Colonic mucosa (tissue), 4 donors: ENCODE results near the gene CRACR2B. TPM values are rescaled to one million over a fixed set of nuclear protein-coding genes. Genes with fewer than 3 reads are reported as not detected.

Experiments
- DNase-seq: peaks from one replicate; pipeline ENCODE4 v3.0.0-alpha.2; 2020
- H3K27ac ChIP-seq: fragments of 200-600 bp; one replicate; pipeline ENCODE4 v1.8.0; 2021
- H3K27me3 ChIP-seq: fragments of 200-600 bp; one replicate; pipeline ENCODE4 v1.8.0; 2021
- H3K36me3 ChIP-seq: fragments of 200-600 bp; one replicate; pipeline ENCODE4 v1.8.0; 2021
- H3K4me1 ChIP-seq: fragments of 200-600 bp; one replicate; pipeline ENCODE4 v1.8.0; 2021; ENCODE audit warnings: mild to moderate bottlenecking
- H3K4me3 ChIP-seq: fragments of 200-600 bp; one replicate; pipeline ENCODE4 v1.8.0; 2021
- H3K9ac ChIP-seq, 2 donors: one replicate each; pipeline ENCODE4 v1.7.0; 2013; ENCODE audit warnings: control low read depth in 2 of 2, low read depth in 2 of 2, low read length in 2 of 2
- H3K9me3 ChIP-seq: fragments of 200-600 bp; one replicate; pipeline ENCODE4 v1.8.0; 2021
- intact Hi-C: fragments of 100-400 bp; cut with DNase I; formaldehyde crosslinking; loops from one replicate; pipeline ENCODE4 v1.14.1; 2022
- total RNA-seq, 2 donors: library from RNA; stranded (reverse); fragmentation: NEBNext Ultra II Directional in 1 of 2; extraction: Animal tissue kit (Norgen Biotek cat#: 25700) in 1 of 2; gene quantifications; one replicate each; pipeline ENCODE4 v1.2.1, GENCODE V29; 2021
- TF ChIP-seq, protein P1 (sequence below): fragments of 200-600 bp; IDR thresholded peaks from one replicate; pipeline ENCODE4 v1.8.0; 2022; ENCODE audit warnings: antibody characterized with exemption, mild to moderate bottlenecking
- donor health status: healthy.
- donor health status: DM: no; HTN: no; CAD: no.
- donor health status: DM: no; HTN: no; CAD: no.

The CRACR2B gene
- total RNA-seq, 2 donors from 2014 or later: 97.3 to 108 TPM

DNA sequence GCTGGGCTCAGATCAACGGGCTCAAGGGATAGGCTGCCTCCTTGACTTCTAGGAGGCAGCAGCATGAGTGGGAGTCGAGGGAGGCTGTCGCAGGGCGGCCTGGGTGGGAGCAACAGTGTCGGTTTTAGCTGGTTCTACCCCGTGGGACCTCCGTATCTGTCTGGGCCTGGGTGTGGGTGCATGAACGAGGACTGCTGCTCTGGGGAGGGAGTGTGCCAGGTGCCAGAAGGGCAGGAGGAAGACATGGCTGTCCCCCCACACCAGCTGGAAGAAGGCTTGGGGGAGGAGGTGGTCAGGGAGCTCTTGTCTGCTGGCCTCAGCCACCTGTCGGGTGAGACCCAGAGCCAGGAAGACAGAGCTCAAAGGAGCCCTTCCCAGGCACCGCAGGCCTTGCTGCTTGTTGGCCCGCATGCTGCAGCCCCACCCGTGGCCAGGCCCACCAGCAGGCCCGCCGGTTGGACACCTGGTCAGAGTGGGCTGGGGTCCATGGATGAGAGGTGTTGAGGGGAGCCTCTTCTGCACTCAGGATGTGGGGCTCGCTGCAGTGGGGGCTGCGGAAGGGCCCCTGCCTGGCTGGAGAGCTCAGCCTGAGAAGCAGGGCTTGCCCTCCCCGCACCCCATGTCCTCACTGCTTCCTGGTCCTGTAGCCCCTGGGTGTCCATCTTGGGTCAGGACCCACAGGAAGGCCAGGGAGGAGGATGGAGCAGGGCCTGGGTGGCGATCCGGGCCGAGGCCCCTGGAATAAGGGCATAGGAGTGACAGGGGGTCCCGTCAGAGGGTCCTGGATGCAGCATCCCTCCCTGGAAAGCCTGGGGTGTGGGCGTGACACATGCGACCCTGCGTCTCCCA is 41.3 kb upstream of the CRACR2B start:
- Histone ChIP-seq H3K27ac (no peak overlapping the region), H3K36me3 (no peaks in the 10 kb centered on the region), H3K9ac (no peak overlapping the region), H3K4me3 (no peak overlapping the region), H3K4me1 (no peaks in the 10 kb centered on the region), H3K27me3 (peaks cover 14% of the 10 kb centered on the region), H3K9me3 (no peaks in the 10 kb centered on the region)
- no peak for DNase-seq
- TF ChIP-seq, protein P1, sequence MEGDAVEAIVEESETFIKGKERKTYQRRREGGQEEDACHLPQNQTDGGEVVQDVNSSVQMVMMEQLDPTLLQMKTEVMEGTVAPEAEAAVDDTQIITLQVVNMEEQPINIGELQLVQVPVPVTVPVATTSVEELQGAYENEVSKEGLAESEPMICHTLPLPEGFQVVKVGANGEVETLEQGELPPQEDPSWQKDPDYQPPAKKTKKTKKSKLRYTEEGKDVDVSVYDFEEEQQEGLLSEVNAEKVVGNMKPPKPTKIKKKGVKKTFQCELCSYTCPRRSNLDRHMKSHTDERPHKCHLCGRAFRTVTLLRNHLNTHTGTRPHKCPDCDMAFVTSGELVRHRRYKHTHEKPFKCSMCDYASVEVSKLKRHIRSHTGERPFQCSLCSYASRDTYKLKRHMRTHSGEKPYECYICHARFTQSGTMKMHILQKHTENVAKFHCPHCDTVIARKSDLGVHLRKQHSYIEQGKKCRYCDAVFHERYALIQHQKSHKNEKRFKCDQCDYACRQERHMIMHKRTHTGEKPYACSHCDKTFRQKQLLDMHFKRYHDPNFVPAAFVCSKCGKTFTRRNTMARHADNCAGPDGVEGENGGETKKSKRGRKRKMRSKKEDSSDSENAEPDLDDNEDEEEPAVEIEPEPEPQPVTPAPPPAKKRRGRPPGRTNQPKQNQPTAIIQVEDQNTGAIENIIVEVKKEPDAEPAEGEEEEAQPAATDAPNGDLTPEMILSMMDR: no peak
- intact Hi-C loops: no loop called here

DNA sequence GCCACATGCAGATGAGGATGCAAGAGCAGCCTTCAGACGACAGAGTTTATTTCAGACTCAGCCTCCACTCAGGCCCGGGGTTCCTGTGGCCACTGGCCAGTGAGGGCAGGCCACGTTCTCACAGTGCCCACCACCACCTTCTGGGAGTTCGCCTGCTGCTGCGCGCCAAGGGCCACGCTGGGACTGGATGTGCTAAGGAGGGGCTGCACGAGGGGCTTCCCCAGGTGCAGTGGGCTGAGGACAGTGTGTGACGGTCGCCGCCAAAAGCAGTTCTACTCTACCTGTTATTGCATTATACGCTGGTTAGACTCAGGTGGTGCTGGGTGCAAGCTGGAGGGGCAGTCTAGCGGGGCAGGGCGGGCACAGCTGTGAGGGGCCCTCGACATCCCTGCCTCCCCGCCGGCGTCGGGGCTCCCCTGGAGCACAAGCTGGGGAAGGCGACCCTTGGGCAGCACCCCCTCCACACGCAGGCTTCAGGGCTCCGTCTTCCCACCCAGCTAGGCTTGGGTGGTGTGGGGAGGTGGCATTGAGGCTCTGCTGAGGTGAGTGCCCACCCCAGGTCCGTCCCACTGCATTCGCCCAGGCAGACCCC is 40.5 kb upstream of the CRACR2B start:
- no peaks in the 10 kb centered on the region for H3K9me3 ChIP-seq
- no peaks in the 10 kb centered on the region for H3K36me3 ChIP-seq
- intact Hi-C loops: no loop called here
- peaks cover 14% of the 10 kb centered on the region for H3K27me3 ChIP-seq
- no peak overlapping the region for H3K4me3 ChIP-seq
- no peak overlapping the region for H3K9ac ChIP-seq
- TF ChIP-seq, protein P1: no peak
- H3K4me1 ChIP-seq: no peaks in the 10 kb centered on the region
- no peak for DNase-seq
- no peak overlapping the region for H3K27ac ChIP-seq

- H3K36me3 ChIP-seq: no peaks in the 10 kb centered on the region
- H3K27ac ChIP-seq: no peak overlapping the region
- intact Hi-C loops: no loop called here
- H3K9ac ChIP-seq: no peak overlapping the region
- H3K9me3 ChIP-seq: no peaks in the 10 kb centered on the region
- no peaks in the 10 kb centered on the region for H3K4me1 ChIP-seq
- H3K27me3 ChIP-seq: peaks cover 14% of the 10 kb centered on the region
- DNase-seq: no peak
- TF ChIP-seq, protein P1: no peak
- H3K4me3 ChIP-seq: no peak overlapping the region
Measured at GRCh38 chr11:788009-788640, 39.6 kb upstream of the CRACR2B start.

GRCh38 chr11:788953-789940 is 38.5 kb upstream of the CRACR2B start:
- H3K36me3 ChIP-seq: no peaks in the 10 kb centered on the region
- peaks cover 14% of the 10 kb centered on the region for H3K27me3 ChIP-seq
- no peaks in the 10 kb centered on the region for H3K4me1 ChIP-seq
- H3K9ac ChIP-seq: no peak overlapping the region
- intact Hi-C loops: no loop called here
- DNase-seq: no peak
- TF ChIP-seq, protein P1: no peak
- no peak overlapping the region for H3K27ac ChIP-seq
- H3K9me3 ChIP-seq: no peaks in the 10 kb centered on the region
- H3K4me3 ChIP-seq: no peak overlapping the region

GRCh38 chr11:789943-790342 is 37.8 kb upstream of the CRACR2B start, which contains the start of gene CEND1:
Gene CEND1 (minus strand): TSS chr11:790090. CDS start chr11:788576, 1,514 bp downstream.
- no peaks in the 10 kb centered on the region for H3K9me3 ChIP-seq
- no peak within 1 kb of the TSS for H3K9ac ChIP-seq
- H3K36me3 ChIP-seq: no peaks in the 10 kb centered on the region
- H3K4me1 ChIP-seq: peaks cover 4% of the 10 kb centered on the region
- intact Hi-C loops: no loop called here
- TF ChIP-seq, protein P1: no peak
- no peak within 1 kb of the TSS for H3K4me3 ChIP-seq
- no peak within 1 kb of the TSS for H3K27ac ChIP-seq
- peaks cover 14% of the 10 kb centered on the region for H3K27me3 ChIP-seq
- DNase-seq: no peak
